HepG2 (cell line): Measurements from ENCODE around the gene GRK3. TPM values are rescaled to one million over a fixed set of nuclear protein-coding genes. Genes with fewer than 3 reads are reported as not detected.

ENCODE experiments used
- ATAC-seq: fragments of 200-7000 bp; cut with Tn5 transposase; 3 replicates; pipeline ENCODE4 v1.9.1; 2020; ENCODE audit warnings: mild to moderate bottlenecking, moderate library complexity
- BruUV-seq: library from RNA; stranded (reverse); fragments of 400-500 nt; replicated peaks from 2 replicates; lab custom pipeline; 2021; lab: Mats Ljungman, UMichigan
- CTCF ChIA-PET: fragments of 300-600 bp; formaldehyde crosslinking; extraction: SDS; loops from one replicate; lab custom pipeline; 2021; ENCODE audit warnings: low total read pairs, inconsistent platforms, low intra/inter-chr PET ratio; lab: Yijun Ruan, JAX
- POLR2A ChIA-PET: fragments of 350-600 bp; sonication (Branson Sonifier 250); formaldehyde crosslinking; loops from one replicate; lab custom pipeline; 2020; ENCODE audit warnings: antibody characterized with exemption, inconsistent platforms; lab: Yijun Ruan, JAX
- DNase-seq: peaks from one replicate; pipeline ENCODE4 v3.0.0-alpha.2; 2015; ENCODE audit warnings: low spot score
- FAIRE-seq: peaks from 3 replicates; lab custom pipeline; 2011; peaks lifted over from hg19 to GRCh38; lab: Jason Lieb, UNC
- H2AFZ ChIP-seq: one replicate; pipeline ENCODE4 v1.6.1; 2011; ENCODE audit warnings: low read length, inconsistent platforms
- H3K27ac ChIP-seq: fragments of 300-600 bp; 3 replicates; pipeline ENCODE4 v1.8.0; 2011; ENCODE audit warnings: mixed run types, mild to moderate bottlenecking, mixed read lengths, low read length, inconsistent platforms; ENCODE audit not compliant: insufficient read depth; ENCODE audit errors: extremely low read length
- H3K27me3 ChIP-seq, 2 experiments: fragments of 200-600 bp in 1 of 2; 2 replicates in 1 of 2; 3 replicates in 1 of 2; pipeline versions ENCODE4 v1.6.0 to v1.8.0; 2011; ENCODE audit warnings: low read length in 2 of 2, mild to moderate bottlenecking in 2 of 2, moderate library complexity in 2 of 2, inconsistent platforms in 1 of 2; ENCODE audit not compliant: insufficient read depth in 2 of 2, control insufficient read depth in 1 of 2
- H3K36me3 ChIP-seq, 2 experiments: fragments of 200-600 bp in 1 of 2; replicated peaks in 1 of 2; 2 replicates in 1 of 2; 3 replicates in 1 of 2; pipeline versions ENCODE4 v1.5.1 to v1.8.0; 2011; ENCODE audit warnings: low read length in 2 of 2, inconsistent platforms in 1 of 2; ENCODE audit not compliant: insufficient read depth in 2 of 2, control insufficient read depth in 1 of 2
- H3K4me1 ChIP-seq: 2 replicates; pipeline ENCODE4 v1.5.1; 2012; ENCODE audit warnings: low read length, inconsistent platforms; ENCODE audit not compliant: insufficient read depth
- H3K4me2 ChIP-seq: 2 replicates; pipeline ENCODE4 v1.6.0; 2011; ENCODE audit warnings: low read depth, low read length, inconsistent platforms
- H3K4me3 ChIP-seq, 3 experiments: fragments of 200-600 bp in 1 of 3; sonication (generic), shearing (Covaris generic) in 1 of 3; replicated peaks in 1 of 3; 2 replicates each; pipeline ENCODE4 v1.5.1; 2011 to 2016; ENCODE audit warnings: low read length in 3 of 3, inconsistent platforms in 2 of 3, low read depth in 2 of 3, mild to moderate bottlenecking in 2 of 3, control low read depth in 1 of 3, mixed read lengths in 1 of 3; ENCODE audit not compliant: insufficient read depth in 1 of 3
- H3K79me2 ChIP-seq: one replicate; pipeline ENCODE4 v1.6.1; 2011; ENCODE audit warnings: low read length, inconsistent platforms; ENCODE audit not compliant: insufficient read depth
- H3K9ac ChIP-seq: 2 replicates; pipeline ENCODE4 v1.6.0; 2011; ENCODE audit warnings: mild to moderate bottlenecking, low read depth, low read length, inconsistent platforms; ENCODE audit not compliant: insufficient read depth
- H3K9me3 ChIP-seq: 2 replicates; pipeline ENCODE4 v1.5.1; 2012; ENCODE audit warnings: mild to moderate bottlenecking, low read length
- H4K20me1 ChIP-seq: 2 replicates; pipeline ENCODE4 v1.6.0; 2011; ENCODE audit warnings: inconsistent platforms, mild to moderate bottlenecking, low read length, moderate library complexity; ENCODE audit not compliant: insufficient read depth
- ATF1 ChIP-seq: IDR thresholded peaks from 2 replicates; pipeline ENCODE4 v1.6.1; 2016; ENCODE audit warnings: mild to moderate bottlenecking, control low read depth
- CBX5 ChIP-seq: sonication (generic); formaldehyde crosslinking; IDR thresholded peaks from 2 replicates; pipeline ENCODE4 v1.4.0; 2020; ENCODE audit warnings: missing genetic modification reagents, borderline replicate concordance
- CHD4 ChIP-seq: fragments of 200-600 bp; sonication (generic); IDR thresholded peaks from 2 replicates; pipeline ENCODE4 v1.7.0; 2017; ENCODE audit warnings: mild to moderate bottlenecking, low read length, borderline replicate concordance
- CREB1 ChIP-seq, 2 experiments: fragments of 450-650 bp in 1 of 2; IDR thresholded peaks; 2 replicates each; pipeline ENCODE4 v1.6.1; 2016 to 2017; ENCODE audit warnings: control low read depth in 1 of 2, mild to moderate bottlenecking in 1 of 2, missing compliant biosample characterization in 1 of 2, missing genetic modification characterization in 1 of 2
- GATA4 ChIP-seq: sonication (generic); IDR thresholded peaks from 2 replicates; pipeline ENCODE4 v1.6.1; 2016; ENCODE audit warnings: antibody characterized with exemption, low read depth, borderline replicate concordance
- KDM5A ChIP-seq: fragments of 200-600 bp; sonication (generic); IDR thresholded peaks from 2 replicates; pipeline ENCODE4 v1.7.0; 2018; ENCODE audit warnings: antibody characterized with exemption, mild to moderate bottlenecking, low read length, borderline replicate concordance
- MED13 ChIP-seq: sonication (generic); formaldehyde crosslinking; IDR thresholded peaks from 2 replicates; pipeline ENCODE4 v1.5.0; 2020; ENCODE audit warnings: missing genetic modification reagents
- NAIF1 ChIP-seq: sonication (generic); formaldehyde crosslinking; IDR thresholded peaks from 2 replicates; pipeline ENCODE4 v1.5.0; 2020; ENCODE audit warnings: mild to moderate bottlenecking, missing genetic modification reagents, borderline replicate concordance
- NCOA2 ChIP-seq: sonication (generic); formaldehyde crosslinking; IDR thresholded peaks from 2 replicates; pipeline ENCODE4 v1.8.0; 2022; ENCODE audit warnings: inconsistent platforms
- PHB2 ChIP-seq: fragments of 450-650 bp; IDR thresholded peaks from 2 replicates; pipeline ENCODE4 v1.6.1; 2018; ENCODE audit not compliant: partially characterized antibody
- PHF8 ChIP-seq: sonication (generic); formaldehyde crosslinking; IDR thresholded peaks from 2 replicates; pipeline ENCODE4 v1.5.0; 2020; ENCODE audit warnings: missing genetic modification reagents
- REST ChIP-seq, 2 experiments: IDR thresholded peaks; 2 replicates each; pipeline ENCODE4 v1.6.1; 2011 to 2012; ENCODE audit warnings: low read length in 2 of 2, borderline replicate concordance in 1 of 2, low read depth in 1 of 2, mild to moderate bottlenecking in 1 of 2, moderate library complexity in 1 of 2
- ZNF382 ChIP-seq: sonication (generic); formaldehyde crosslinking; IDR thresholded peaks from 2 replicates; pipeline ENCODE4 v1.5.0; 2020; ENCODE audit warnings: missing genetic modification reagents, mild to moderate bottlenecking, borderline replicate concordance
- ZNF563 ChIP-seq: sonication (generic); formaldehyde crosslinking; IDR thresholded peaks from 2 replicates; pipeline ENCODE4 v1.8.0; 2022; ENCODE audit warnings: mild to moderate bottlenecking, moderate library complexity, missing genetic modification reagents
- ZNF672 ChIP-seq: sonication (generic); formaldehyde crosslinking; IDR thresholded peaks from 2 replicates; pipeline ENCODE4 v1.8.1; 2022; ENCODE audit warnings: missing genetic modification reagents
- WGBS: methylation state at CpG from one replicate; pipeline ENCODE4 v1.1.6; 2017; ENCODE audit warnings: low lambda C conversion rate; 5-methylcytosine and 5-hydroxymethylcytosine counted together
- in situ Hi-C: cut with HindIII; loops from 2 replicates; pipeline ENCODE4 v1.10.0; 2017; ENCODE audit warnings: low pct_unique_long_range_greater_than_20kb; ENCODE audit not compliant: extremely low pct_ligation_motif_present
- intact Hi-C: fragments of 100-400 bp; cut with micrococcal nuclease; formaldehyde crosslinking; loops from one replicate; pipeline ENCODE4 v1.10.0; 2022; ENCODE audit not compliant: unreplicated experiment
- polyA plus RNA-seq, 8 experiments: library from polyadenylated mRNA; depleted of rRNA in 3 of 8; stranded (reverse) in 7 of 8; unstranded in 1 of 8; fragments of >200 nt; fragmentation: Illumina TruSeq in 4 of 8; extraction: Trizol in 4 of 8; gene quantifications; 2 replicates each; pipeline versions ENCODE4 v1.2.1 to v1.2.3, GENCODE V29; 2011 to 2016; ENCODE audit warnings: low read depth in 4 of 8, missing spikeins in 1 of 8, mixed read lengths in 1 of 8; ENCODE audit not compliant: insufficient read depth in 1 of 8
- total RNA-seq, 5 experiments: library from RNA; depleted of rRNA; stranded (reverse); fragments of >200 nt; fragmentation: Illumina TruSeq; extraction: Trizol; gene quantifications; 2 replicates each; pipeline ENCODE4 v1.2.3, GENCODE V29; 2016; ENCODE audit warnings: low read depth in 1 of 5

Gene GRK3
- total and polyA plus RNA-seq, 2 of the 13 experiments (the other 11 are each of a cell fraction or from before 2014, with no cell fraction given) = 8.5 to 16.7 TPM

- POLR2A ChIA-PET = no interaction called here
- ATAC-seq (no peak), FAIRE-seq (no peak), DNase-seq (no peak)
- BruUV-seq = no TSS peak
- no peak overlapping the region for H3K4me2 ChIP-seq
- H3K4me3 ChIP-seq = no peak overlapping the region
- H2AFZ ChIP-seq = no peak overlapping the region
- H3K9me3 ChIP-seq = no peaks in the 10 kb centered on the region
- H4K20me1 ChIP-seq = no peaks in the 10 kb centered on the region
- intact Hi-C loops (no loop called here), in situ Hi-C loops (no loop called here)
- no peak overlapping the region for H3K27ac ChIP-seq
- H3K36me3 ChIP-seq = no peaks in the 10 kb centered on the region
- no peaks in the 10 kb centered on the region for H3K79me2 ChIP-seq
- no peak overlapping the region for H3K9ac ChIP-seq
- H3K27me3 ChIP-seq = no peaks in the 10 kb centered on the region; a peak in 1 of 5 replicates
- peaks cover 15% of the 10 kb centered on the region for H3K4me1 ChIP-seq
- TF ChIP-seq NCOA2 (CRISPR knock-in tag) (no peak), CREB1 (IDR thresholded peaks at IDR 0.05) (peak; percentile 44; the same call in 1 of the 2 replicates), CREB1 (CRISPR knock-in tag; IDR thresholded peaks at IDR 0.05) (no peak)
- 44% methylated on average over 11 of the region's 24 CpGs for WGBS
- CTCF ChIA-PET = no interaction called here
Observed at GRCh38 chr22:25754527-25755202, 190.2 kb downstream of the GRK3 start.

- Histone ChIP-seq H2AFZ (no peak overlapping the region), H4K20me1 (no peaks in the 10 kb centered on the region), H3K27ac (no peak overlapping the region), H3K4me1 (peaks cover 34% of the 10 kb centered on the region), H3K79me2 (no peaks in the 10 kb centered on the region), H3K36me3 (no peaks in the 10 kb centered on the region), H3K27me3 (no peaks in the 10 kb centered on the region; a peak in 1 of 5 replicates), H3K4me2 (no peak overlapping the region), H3K9ac (no peak overlapping the region), H3K9me3 (no peaks in the 10 kb centered on the region), H3K4me3 (no peak overlapping the region)
- intact Hi-C loops (no loop called here), in situ Hi-C loops (no loop called here)
- FAIRE-seq (no peak), ATAC-seq (no peak), DNase-seq (no peak)
- BruUV-seq = no TSS peak
- POLR2A ChIA-PET = no interaction called here
- 59% methylated on average over 3 of the region's 3 CpGs for WGBS
- CTCF ChIA-PET = no interaction called here
- TF ChIP-seq MED13 (CRISPR knock-in tag) = no peak
- no peak for TF ChIP-seq PHF8
- TF ChIP-seq CBX5 (CRISPR knock-in tag) = no peak
- TF ChIP-seq ATF1 = no peak
- TF ChIP-seq ZNF382 (CRISPR knock-in tag) = no peak
- no peak for TF ChIP-seq REST (IDR thresholded peaks at IDR 0.05; ENCODE audit: borderline replicate concordance in 1 of 2, low read depth in 1 of 2, low read length in 2 of 2)
- no peak for TF ChIP-seq GATA4
- TF ChIP-seq CHD4 = no peak
- TF ChIP-seq ZNF563 (CRISPR knock-in tag) = no peak
- no peak for TF ChIP-seq PHB2
- no peak for TF ChIP-seq NAIF1 (CRISPR knock-in tag)
- TF ChIP-seq ZNF672 (CRISPR knock-in tag) = no peak
- no peak for TF ChIP-seq KDM5A
Observed at GRCh38 chr22:25757686-25758085, 193.2 kb downstream of the GRK3 start.
